ENCODE data around the gene SGK1. TPM values are rescaled to one million over a fixed set of nuclear protein-coding genes. Genes with fewer than 3 reads are reported as not detected.
"Not testable (repeated sequence)": the region's sequence is repeated elsewhere in the genome, so short reads cannot be mapped to it uniquely, and the experiment has no call there.

Gene SGK1
- total RNA-seq, 1 donor from 2014 or later: 54.6 TPM

- peak; percentile 19 for FAIRE-seq
Observed at GRCh38 chr6:134235334-134235733, 82.6 kb downstream of the SGK1 start.

GRCh38 chr6:134233180-134233955 lies 84.5 kb downstream of the SGK1 start:
- DNase-seq (ENCODE audit: low spot score in 2 of 2) (no peak), FAIRE-seq (no peak)

More at GRCh38 chr6:134235334-134235733, 82.6 kb downstream of the SGK1 start:
- not testable (repeated sequence) for DNase-seq (ENCODE audit: low spot score in 2 of 2)

GRCh38 chr6:134230940-134231339 lies 87.0 kb downstream of the SGK1 start:
- FAIRE-seq: no peak
- DNase-seq (ENCODE audit: low spot score in 2 of 2): no peak

GRCh38 chr6:134230087-134230700 lies 87.7 kb downstream of the SGK1 start:
- no peak for DNase-seq (ENCODE audit: low spot score in 2 of 2)

GRCh38 chr6:134229520-134229919 lies 88.4 kb downstream of the SGK1 start:
- no peak for DNase-seq (ENCODE audit: low spot score in 2 of 2)

More at GRCh38 chr6:134230087-134230700, 87.7 kb downstream of the SGK1 start:
- no peak for FAIRE-seq

GRCh38 chr6:134223796-134224420 lies 94.0 kb downstream of the SGK1 start:
- no peak for FAIRE-seq
- DNase-seq (ENCODE audit: low spot score in 2 of 2): no peak

More at GRCh38 chr6:134229520-134229919, 88.4 kb downstream of the SGK1 start:
- no peak for FAIRE-seq

GRCh38 chr6:134221250-134221649 lies 96.7 kb downstream of the SGK1 start:
- no peak for FAIRE-seq
- no peak for DNase-seq (ENCODE audit: low spot score in 2 of 2)

- FAIRE-seq: no peak
Observed at GRCh38 chr6:134217798-134218140, 100.1 kb downstream of the SGK1 start.

GRCh38 chr6:134217105-134217797 lies 100.7 kb downstream of the SGK1 start:
- no peak for FAIRE-seq
- DNase-seq (ENCODE audit: low spot score in 2 of 2): no peak

More at GRCh38 chr6:134217798-134218140, 100.1 kb downstream of the SGK1 start:
- no peak for DNase-seq (ENCODE audit: low spot score in 2 of 2)

GRCh38 chr6:134216301-134217010 lies 101.5 kb downstream of the SGK1 start:
- DNase-seq (ENCODE audit: low spot score in 2 of 2) (no peak), FAIRE-seq (no peak)

GRCh38 chr6:134213410-134213809 lies 104.5 kb downstream of the SGK1 start:
- FAIRE-seq: not testable (repeated sequence)

GRCh38 chr6:134211297-134211696 lies 106.6 kb downstream of the SGK1 start:
- DNase-seq (ENCODE audit: low spot score in 2 of 2) (no peak), FAIRE-seq (no peak)

More at GRCh38 chr6:134213410-134213809, 104.5 kb downstream of the SGK1 start:
- DNase-seq (ENCODE audit: low spot score in 2 of 2): not testable (repeated sequence)

GRCh38 chr6:134207421-134207820 lies 110.5 kb downstream of the SGK1 start:
- FAIRE-seq: no peak
- DNase-seq (ENCODE audit: low spot score in 2 of 2): no peak

GRCh38 chr6:134205366-134205765 lies 112.5 kb downstream of the SGK1 start:
- no peak for DNase-seq (ENCODE audit: low spot score in 2 of 2)
- FAIRE-seq: no peak

- not testable (repeated sequence) for FAIRE-seq; DNase-seq (ENCODE audit: low spot score in 2 of 2)
Observed at GRCh38 chr6:134204759-134205158, 113.2 kb downstream of the SGK1 start.

- DNase-seq (ENCODE audit: low spot score in 2 of 2) (no peak), FAIRE-seq (no peak)
Observed at GRCh38 chr6:134204031-134204430, 113.9 kb downstream of the SGK1 start.

- DNase-seq (ENCODE audit: low spot score in 2 of 2) (no peak), FAIRE-seq (no peak)
Observed at GRCh38 chr6:134201716-134202115, 116.2 kb downstream of the SGK1 start.

GRCh38 chr6:134199848-134200606 lies 117.9 kb downstream of the SGK1 start:
- FAIRE-seq: no peak
- DNase-seq (ENCODE audit: low spot score in 2 of 2): no peak

- DNase-seq (ENCODE audit: low spot score in 2 of 2) (no peak), FAIRE-seq (no peak)
Observed at GRCh38 chr6:134198093-134198492, 119.8 kb downstream of the SGK1 start.

All from frontal cortex (tissue), 4 donors.